Activated CD4-positive, alpha-beta T cell treated with anti-CD3 and anti-CD28 coated beads, Interleukin-2, amount 50 U/mL, for 4 hours (primary cell): ENCODE results near the gene TNC.

ENCODE experiments used
- DNase-seq, 2 experiments: peaks; one replicate each; pipeline ENCODE4 v3.0.0-alpha.2; 2020

The TNC gene

GRCh38 chr9:115093520-115093919 lies 24.4 kb downstream of the TNC start:
- DNase-seq: no peak

DNA sequence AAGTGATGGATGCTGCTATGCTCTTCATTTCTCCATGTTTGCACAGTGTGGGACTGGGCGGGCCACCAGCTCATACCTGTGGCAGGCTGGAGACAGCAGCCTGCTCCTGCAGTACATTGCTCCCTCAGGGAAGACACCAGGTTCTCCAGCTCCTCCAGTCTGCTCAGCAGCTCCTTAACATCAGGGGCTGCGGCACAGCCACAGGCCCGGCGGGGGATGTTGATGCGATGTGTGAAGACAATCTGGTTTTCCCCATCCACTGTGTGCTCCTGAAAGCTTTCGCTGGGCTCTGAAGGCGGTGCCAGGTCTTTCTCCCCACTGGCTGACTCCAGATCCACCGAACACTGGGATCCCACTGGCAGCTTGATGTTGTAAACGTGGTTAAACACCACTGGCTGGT lies 27.5 kb downstream of the TNC start:
- no peak for DNase-seq

- DNase-seq: no peak
Observed at GRCh38 chr9:115088860-115089259, 29.1 kb downstream of the TNC start.

- no peak for DNase-seq
Observed at GRCh38 chr9:115086886-115087285, 31.1 kb downstream of the TNC start.

DNA sequence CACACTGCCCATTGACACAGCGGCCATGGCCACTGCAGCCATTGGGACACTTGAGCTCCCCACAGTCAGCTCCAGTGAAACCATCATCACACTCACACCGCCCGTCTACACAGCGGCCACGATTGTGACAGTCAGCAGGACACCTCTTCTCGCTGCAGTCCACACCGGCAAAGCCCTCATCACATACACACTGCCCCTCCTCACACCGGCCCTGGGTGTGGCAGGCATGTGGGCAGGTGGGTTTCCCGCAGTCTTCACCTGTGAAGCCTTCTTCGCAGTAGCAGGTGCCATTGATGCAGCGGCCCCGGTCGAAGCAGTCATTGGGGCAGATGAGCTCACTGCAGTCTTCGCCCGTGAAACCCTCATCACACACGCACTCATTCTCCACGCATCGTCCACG lies 31.5 kb downstream of the TNC start:
- no peak for DNase-seq

GRCh38 chr9:115085773-115086377 lies 32.1 kb downstream of the TNC start:
- DNase-seq: no peak

GRCh38 chr9:115084709-115085108 lies 33.2 kb downstream of the TNC start:
- DNase-seq: no peak

DNA sequence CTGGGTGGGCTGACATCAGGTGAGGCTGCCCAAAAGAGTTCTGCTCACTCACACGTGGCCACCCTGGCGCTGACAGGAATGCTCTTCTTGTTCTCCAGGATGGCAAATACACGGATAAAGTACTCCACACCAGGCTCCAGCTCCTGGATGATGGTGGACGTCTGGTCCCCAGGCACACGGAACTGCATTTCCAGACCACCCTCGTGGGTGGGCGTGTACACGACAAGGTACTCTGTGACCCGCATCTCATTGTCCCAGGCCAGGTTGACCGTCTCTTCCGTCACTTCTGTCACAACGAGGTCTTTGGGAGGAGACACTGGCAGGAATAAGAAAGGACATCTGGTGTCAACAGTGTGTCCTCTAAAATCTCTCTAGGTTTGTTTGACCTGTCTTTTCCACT lies 33.8 kb downstream of the TNC start:
- no peak for DNase-seq

GRCh38 chr9:115080242-115080641 lies 37.7 kb downstream of the TNC start:
- DNase-seq: no peak

GRCh38 chr9:115079156-115079555 lies 38.8 kb downstream of the TNC start:
- no peak for DNase-seq

DNA sequence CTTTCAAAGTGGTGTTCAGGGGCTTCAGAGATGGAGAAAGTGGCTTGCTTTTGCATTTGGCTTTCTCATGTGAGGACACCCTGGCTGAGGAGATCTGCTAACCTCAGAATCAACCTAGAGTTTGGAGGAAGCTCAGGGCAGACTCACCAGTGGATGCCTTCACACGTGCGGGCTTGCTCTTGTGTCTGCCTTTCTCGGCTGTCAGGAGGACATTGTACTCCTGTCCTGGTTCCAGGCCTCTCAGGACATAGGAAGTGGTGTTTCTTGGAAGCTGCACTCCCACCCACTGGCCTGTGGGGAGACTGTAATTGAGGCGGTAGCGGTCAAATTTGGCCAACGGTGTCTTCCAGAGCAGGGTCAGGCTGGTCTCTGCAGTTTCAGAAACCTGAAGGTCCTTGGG lies 44.5 kb downstream of the TNC start:
- no peak for DNase-seq

DNA sequence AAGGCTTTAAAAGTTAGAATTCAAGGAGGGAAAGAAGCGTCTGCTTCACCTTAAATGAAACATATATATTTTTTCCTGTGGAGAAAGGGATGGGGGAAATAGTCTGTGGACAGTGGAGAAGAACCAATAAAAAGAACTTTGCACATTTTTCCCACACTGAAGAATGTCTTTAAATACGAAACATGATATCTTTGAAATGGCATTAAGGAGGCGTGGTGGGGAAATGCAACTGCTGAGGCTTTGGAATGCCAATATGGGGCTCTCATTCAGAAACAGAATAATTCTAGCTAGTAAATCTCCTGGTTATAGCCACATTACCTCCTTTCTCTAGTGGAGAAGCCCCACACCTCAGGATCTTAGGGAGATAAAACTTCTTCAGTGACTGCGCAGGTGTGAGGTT lies 46.8 kb downstream of the TNC start:
- no peak for DNase-seq

GRCh38 chr9:115069771-115070170 lies 48.2 kb downstream of the TNC start:
- DNase-seq: no peak

GRCh38 chr9:115069302-115069701 lies 48.7 kb downstream of the TNC start:
- no peak for DNase-seq

DNA sequence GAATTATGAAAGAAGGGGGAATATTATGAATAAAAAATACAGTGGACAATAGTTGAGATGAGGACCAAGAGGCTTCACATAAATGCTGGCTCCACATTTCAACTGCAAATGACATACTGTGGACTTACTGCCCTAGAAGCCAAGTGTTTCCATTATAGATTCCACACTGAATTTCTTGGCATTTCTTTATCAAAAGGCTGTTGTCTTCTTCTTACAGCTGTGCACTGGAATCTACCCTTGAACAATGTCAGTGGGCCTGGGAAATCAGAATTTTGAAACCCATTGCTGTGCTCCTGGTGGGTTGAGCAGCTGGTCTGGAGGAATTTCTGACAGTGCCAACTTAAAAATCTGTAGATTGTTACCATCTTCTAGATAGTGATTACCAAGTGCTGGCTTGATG lies 49.9 kb downstream of the TNC start:
- DNase-seq: no peak

GRCh38 chr9:115063058-115063845 lies 54.7 kb downstream of the TNC start:
- DNase-seq: no peak

- no peak for DNase-seq
Observed at GRCh38 chr9:115058684-115059315, 59.2 kb downstream of the TNC start.

GRCh38 chr9:115058175-115058574 lies 59.8 kb downstream of the TNC start:
- DNase-seq: no peak

GRCh38 chr9:115057559-115057958 lies 60.4 kb downstream of the TNC start:
- DNase-seq: no peak

GRCh38 chr9:115050002-115050490 lies 67.9 kb downstream of the TNC start:
- no peak for DNase-seq

GRCh38 chr9:115046824-115047223 lies 71.1 kb downstream of the TNC start:
- DNase-seq: no peak

DNA sequence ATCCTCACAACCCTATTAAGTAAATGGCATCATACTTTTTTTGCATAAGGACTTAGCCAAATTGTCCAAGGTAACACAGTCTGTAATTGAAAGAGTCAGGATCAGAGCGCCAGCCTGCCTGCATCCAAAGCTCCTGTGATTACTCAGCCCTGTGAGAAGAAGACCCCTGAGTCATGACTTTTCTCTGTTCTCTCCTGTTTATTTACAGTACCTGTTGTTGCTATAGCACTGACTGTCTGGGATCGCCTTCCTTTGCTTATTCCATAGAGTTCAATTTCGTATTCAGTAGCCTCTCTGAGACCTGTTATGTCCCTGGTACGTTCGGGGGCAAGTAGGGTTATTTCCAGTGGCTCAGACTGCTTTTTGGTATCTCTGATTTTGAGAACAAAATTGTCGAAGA lies 71.8 kb downstream of the TNC start:
- no peak for DNase-seq

- DNase-seq: no peak
Observed at GRCh38 chr9:115043632-115044031, 74.3 kb downstream of the TNC start.
